ENCODE data around the gene TOMM20.
"Not testable (repeated sequence)": the region's sequence is repeated elsewhere in the genome, so short reads cannot be mapped to it uniquely, and the experiment has no call there.

The TOMM20 gene

GRCh38 chr1:235085411-235086117 is 43.1 kb downstream of the TOMM20 start:
- FAIRE-seq; DNase-seq (ENCODE audit: insufficient read length, low spot score): not testable (repeated sequence)

- not testable (repeated sequence) for DNase-seq (ENCODE audit: insufficient read length, low spot score); FAIRE-seq
Measured at GRCh38 chr1:235080788-235081187, 47.8 kb downstream of the TOMM20 start.

GRCh38 chr1:235080297-235080657 is 48.4 kb downstream of the TOMM20 start:
- DNase-seq (ENCODE audit: insufficient read length, low spot score); FAIRE-seq: not testable (repeated sequence)

- FAIRE-seq (no peak), DNase-seq (ENCODE audit: insufficient read length, low spot score) (no peak)
Measured at GRCh38 chr1:235079443-235080296, 49.0 kb downstream of the TOMM20 start.

- DNase-seq (ENCODE audit: insufficient read length, low spot score) = no peak
- no peak for FAIRE-seq
Measured at GRCh38 chr1:235078480-235079381, 49.9 kb downstream of the TOMM20 start.

- no peak for FAIRE-seq
- no peak for DNase-seq (ENCODE audit: insufficient read length, low spot score)
Measured at GRCh38 chr1:235077571-235078479, 50.8 kb downstream of the TOMM20 start.

GRCh38 chr1:235077163-235077540 is 51.5 kb downstream of the TOMM20 start:
- FAIRE-seq (no peak), DNase-seq (ENCODE audit: insufficient read length, low spot score) (no peak)

- FAIRE-seq (no peak), DNase-seq (ENCODE audit: insufficient read length, low spot score) (no peak)
Measured at GRCh38 chr1:235076504-235077162, 52.0 kb downstream of the TOMM20 start.

GRCh38 chr1:235075777-235076308 is 52.8 kb downstream of the TOMM20 start:
- DNase-seq (ENCODE audit: insufficient read length, low spot score) = no peak
- FAIRE-seq = no peak

- no peak for DNase-seq (ENCODE audit: insufficient read length, low spot score)
- FAIRE-seq = no peak
Measured at GRCh38 chr1:235075048-235075776, 53.4 kb downstream of the TOMM20 start.

GRCh38 chr1:235074523-235075047 is 54.1 kb downstream of the TOMM20 start:
- DNase-seq (ENCODE audit: insufficient read length, low spot score) = no peak
- no peak for FAIRE-seq

- FAIRE-seq (no peak), DNase-seq (ENCODE audit: insufficient read length, low spot score) (no peak)
Measured at GRCh38 chr1:235073968-235074522, 54.6 kb downstream of the TOMM20 start.

GRCh38 chr1:235073331-235073967 is 55.2 kb downstream of the TOMM20 start:
- DNase-seq (ENCODE audit: insufficient read length, low spot score) = no peak
- no peak for FAIRE-seq

- FAIRE-seq = not testable (repeated sequence)
Measured at GRCh38 chr1:235072577-235072976, 56.1 kb downstream of the TOMM20 start.

GRCh38 chr1:235072096-235072495 is 56.5 kb downstream of the TOMM20 start:
- no peak for DNase-seq (ENCODE audit: insufficient read length, low spot score)
- FAIRE-seq = no peak

More at GRCh38 chr1:235072577-235072976, 56.1 kb downstream of the TOMM20 start:
- not testable (repeated sequence) for DNase-seq (ENCODE audit: insufficient read length, low spot score)

GRCh38 chr1:235070819-235071218 is 57.8 kb downstream of the TOMM20 start:
- no peak for DNase-seq (ENCODE audit: insufficient read length, low spot score)
- FAIRE-seq = no peak

All from GM19239 (cell line).